SJSA1 (cell line): ENCODE measurements around the gene RAB10. TPM values are rescaled to one million over a fixed set of nuclear protein-coding genes. Genes with fewer than 3 reads are reported as not detected.
"Not testable (repeated sequence)": the region's sequence is repeated elsewhere in the genome, so short reads cannot be mapped to it uniquely, and the experiment has no call there.

Source experiments
- DNase-seq, 2 experiments: peaks; one replicate each; pipeline ENCODE4 v3.0.0-alpha.2; 2015 to 2020; ENCODE audit warnings: low spot score in 2 of 2, low read depth in 1 of 2
- H3K27ac ChIP-seq: fragments of 250-450 bp; sonication (Bioruptor Pico); 2 replicates; pipeline ENCODE4 v1.5.1; 2020; ENCODE audit warnings: mild to moderate bottlenecking, moderate library complexity
- H3K27me3 ChIP-seq: fragments of 250-450 bp; sonication (Bioruptor Pico); replicated peaks from 2 replicates; pipeline ENCODE4 v1.5.1; 2020; ENCODE audit warnings: mild to moderate bottlenecking, moderate library complexity
- H3K36me3 ChIP-seq: fragments of 250-450 bp; sonication (Bioruptor Pico); 2 replicates; pipeline ENCODE4 v1.5.1; 2020; ENCODE audit warnings: mild to moderate bottlenecking
- H3K4me1 ChIP-seq: fragments of 250-450 bp; sonication (Bioruptor Pico); replicated peaks from 2 replicates; pipeline ENCODE4 v1.6.1; 2021; ENCODE audit warnings: mild to moderate bottlenecking
- H3K4me3 ChIP-seq: fragments of 250-450 bp; sonication (Bioruptor Pico); 2 replicates; pipeline ENCODE4 v1.5.1; 2020; ENCODE audit warnings: mild to moderate bottlenecking
- H3K9me3 ChIP-seq: fragments of 250-450 bp; sonication (Bioruptor Pico); replicated peaks from 2 replicates; pipeline ENCODE4 v1.5.1; 2020; ENCODE audit warnings: mild to moderate bottlenecking
- total RNA-seq: library from RNA; depleted of rRNA; stranded (reverse); fragments of >200 nt; shearing (Covaris generic); gene quantifications from 2 replicates; pipeline ENCODE4 v1.2.3, GENCODE V29; 2014

Gene RAB10
- total RNA-seq, 1 experiment from 2014 or later = 92.7 TPM

DNA sequence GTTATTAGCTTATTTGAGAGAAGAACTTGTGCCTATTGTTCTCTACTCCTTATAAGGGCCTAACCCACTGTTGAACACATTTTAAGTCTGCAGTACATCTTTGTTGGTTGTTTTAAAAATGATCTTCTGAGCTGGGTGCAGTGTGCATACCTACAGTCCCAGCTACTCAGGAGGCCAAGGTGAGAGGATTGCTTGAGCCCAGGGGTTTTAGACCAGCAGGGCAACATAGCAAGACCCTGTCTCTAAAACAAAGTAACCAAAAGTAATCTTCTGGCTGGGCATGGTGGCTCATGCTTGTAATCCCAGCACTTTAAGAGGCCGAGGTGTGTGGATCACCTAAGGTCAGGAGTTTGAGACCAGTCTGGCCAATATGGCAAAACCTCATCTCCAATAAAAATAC is 25.8 kb upstream of the RAB10 start:
- no peak overlapping the region for H3K27ac ChIP-seq

DNA sequence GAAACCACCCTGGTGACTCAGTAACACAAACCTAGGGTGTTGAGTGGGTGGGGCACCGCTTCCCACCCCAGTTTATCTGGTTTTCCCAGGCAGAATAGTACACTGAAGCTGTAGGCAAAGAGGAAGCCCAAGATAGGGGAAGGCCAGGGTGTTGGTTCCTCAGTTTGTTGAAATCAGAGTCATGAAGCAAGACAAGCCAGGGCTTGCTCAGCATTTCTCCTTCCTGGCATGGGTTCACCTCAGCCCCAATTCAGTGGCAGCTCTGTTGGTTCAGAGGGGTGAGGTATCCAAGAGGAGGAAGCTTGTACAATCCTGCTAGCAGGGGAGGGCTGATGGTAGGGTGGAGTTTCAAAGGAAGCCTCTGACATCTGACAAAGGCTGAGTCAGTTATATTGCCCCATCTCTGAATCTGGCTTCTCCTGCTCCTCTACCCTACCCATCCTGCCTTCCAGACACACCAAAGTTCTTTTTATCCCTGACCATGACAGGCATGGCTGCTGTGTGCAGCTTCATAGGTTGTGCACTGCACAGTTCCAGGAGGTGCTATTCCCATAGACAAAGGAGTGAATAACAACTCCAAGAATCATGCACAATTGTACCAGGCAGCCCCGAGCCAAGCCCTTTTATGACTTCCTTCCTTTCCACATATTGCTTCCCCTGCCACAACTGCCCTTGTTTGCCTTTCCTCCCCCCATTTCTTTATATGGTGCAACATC is 24.9 kb upstream of the RAB10 start:
- Histone ChIP-seq H3K27ac (no peak overlapping the region), H3K36me3 (no peaks in the 10 kb centered on the region), H3K4me1 (peaks cover 16% of the 10 kb centered on the region), H3K27me3 (no peaks in the 10 kb centered on the region), H3K9me3 (no peaks in the 10 kb centered on the region), H3K4me3 (no peak overlapping the region)
- DNase-seq = no peak

More for the DNA sequence above, 25.8 kb upstream of the RAB10 start:
- H3K4me1 ChIP-seq = peaks cover 16% of the 10 kb centered on the region
- no peaks in the 10 kb centered on the region for H3K27me3 ChIP-seq
- H3K9me3 ChIP-seq = no peaks in the 10 kb centered on the region
- no peak for DNase-seq
- H3K36me3 ChIP-seq = no peaks in the 10 kb centered on the region
- no peak overlapping the region for H3K4me3 ChIP-seq

DNA sequence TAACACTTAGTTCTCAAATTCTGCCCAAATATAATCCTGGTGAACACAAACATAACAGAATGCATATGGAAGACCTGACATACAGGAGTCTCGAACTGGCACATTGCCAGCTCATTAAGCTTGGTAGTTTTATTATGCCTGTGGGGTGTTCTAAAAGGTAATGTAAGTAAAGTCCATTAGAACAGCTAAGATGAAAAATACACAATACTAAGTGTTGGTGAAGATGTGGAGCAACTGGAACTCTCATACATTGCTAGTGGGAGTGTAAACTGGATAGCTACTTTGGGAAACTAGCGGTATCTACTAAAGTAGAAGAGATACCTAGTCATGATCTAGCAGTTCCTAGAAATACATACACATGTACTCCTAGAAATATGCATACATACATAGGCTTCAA is 24.3 kb upstream of the RAB10 start:
- H3K27ac ChIP-seq = no peak overlapping the region
- no peaks in the 10 kb centered on the region for H3K9me3 ChIP-seq
- no peak for DNase-seq

DNA sequence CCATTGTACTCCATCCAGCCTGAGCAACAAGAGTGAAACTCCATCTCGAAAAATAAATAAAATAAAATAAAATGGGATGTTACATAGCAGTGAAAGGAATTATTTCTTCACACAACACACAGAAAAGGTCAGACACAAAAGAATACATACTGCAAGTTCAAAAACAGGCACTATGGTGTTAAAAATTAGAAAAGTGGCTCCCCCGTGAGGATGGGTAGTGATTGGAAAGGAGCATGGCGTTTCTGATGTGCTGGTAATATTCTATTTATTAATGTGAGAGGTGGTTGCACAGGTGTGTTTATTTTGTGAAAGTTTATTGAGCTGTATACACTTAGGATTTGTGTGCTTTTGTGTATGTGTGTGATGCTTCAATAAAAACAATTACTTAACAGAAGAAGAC is 22.9 kb upstream of the RAB10 start:
- no peaks in the 10 kb centered on the region for H3K9me3 ChIP-seq
- no peaks in the 10 kb centered on the region for H3K27me3 ChIP-seq
- no peak overlapping the region for H3K4me3 ChIP-seq
- no peak overlapping the region for H3K27ac ChIP-seq
- peaks cover 16% of the 10 kb centered on the region for H3K4me1 ChIP-seq
- H3K36me3 ChIP-seq = no peaks in the 10 kb centered on the region
- no peak for DNase-seq

More for the DNA sequence above, 24.3 kb upstream of the RAB10 start:
- Histone ChIP-seq H3K4me3 (no peak overlapping the region), H3K36me3 (no peaks in the 10 kb centered on the region), H3K27me3 (no peaks in the 10 kb centered on the region), H3K4me1 (peaks cover 16% of the 10 kb centered on the region)

DNA sequence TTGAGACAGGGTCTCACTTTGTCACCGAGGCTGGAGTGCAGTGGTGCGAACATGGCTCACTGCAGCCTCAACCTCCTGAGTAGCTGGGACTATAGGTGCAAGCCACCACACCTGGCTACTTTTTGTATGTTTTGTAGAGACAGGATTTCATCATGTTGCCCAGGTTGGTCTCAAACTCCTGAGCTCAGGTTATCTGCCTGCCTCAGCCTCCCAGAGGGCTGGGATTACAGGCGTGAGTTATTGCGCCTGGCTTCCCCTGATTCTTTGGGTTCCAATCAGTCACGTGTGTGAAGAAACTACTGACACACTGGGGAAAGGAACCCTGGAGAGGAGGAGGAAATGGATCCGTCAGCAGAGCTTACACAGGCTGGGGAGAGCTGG is 22.3 kb upstream of the RAB10 start:
- no peak for DNase-seq
- no peak overlapping the region for H3K4me3 ChIP-seq
- no peaks in the 10 kb centered on the region for H3K27me3 ChIP-seq
- no peaks in the 10 kb centered on the region for H3K9me3 ChIP-seq
- peaks cover 16% of the 10 kb centered on the region for H3K4me1 ChIP-seq
- H3K36me3 ChIP-seq = no peaks in the 10 kb centered on the region
- no peak overlapping the region for H3K27ac ChIP-seq

DNA sequence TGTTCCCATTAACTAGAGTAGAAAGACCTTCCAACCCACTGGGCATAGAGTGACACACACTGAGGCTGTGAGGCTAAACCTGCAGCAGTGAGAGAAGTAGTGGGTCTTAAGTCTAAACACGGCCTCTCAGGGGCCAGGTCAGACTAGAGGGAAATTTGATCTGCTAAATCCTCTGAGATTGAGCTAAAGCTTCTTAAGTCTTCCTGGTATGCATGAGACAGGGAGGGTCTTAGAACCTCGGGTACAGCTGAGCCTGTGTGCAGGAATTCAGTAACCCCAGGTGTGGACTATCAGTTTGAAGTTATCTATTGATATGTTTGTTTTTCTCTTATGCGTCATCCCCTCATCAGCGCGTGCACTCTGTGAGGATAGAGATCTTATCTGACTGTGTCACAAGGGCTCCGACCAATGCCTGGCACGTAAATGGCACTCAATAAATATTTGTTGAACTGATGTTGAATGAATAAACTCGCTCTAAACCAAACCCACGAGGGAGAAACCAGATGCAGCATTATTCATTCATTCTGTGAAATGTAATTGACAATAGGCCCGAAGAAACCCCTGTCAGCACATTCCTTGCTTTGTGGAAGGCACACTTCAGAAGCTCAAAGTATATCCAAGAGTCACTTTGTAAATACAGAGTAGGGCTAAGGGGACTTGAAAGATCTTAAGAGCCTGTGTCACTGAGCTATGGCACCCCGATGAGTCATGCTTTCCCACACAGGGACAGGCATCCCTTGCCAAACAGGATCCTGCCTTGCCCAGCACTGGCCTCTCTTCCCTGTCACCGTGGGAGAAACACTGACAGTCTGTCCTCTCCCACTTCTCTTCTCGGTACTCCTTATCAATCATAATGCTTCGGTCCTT is 21.7 kb upstream of the RAB10 start:
- peak; percentile 86 to 87 for DNase-seq
- peaks cover 16% of the 10 kb centered on the region for H3K4me1 ChIP-seq
- H3K27ac ChIP-seq = peak overlapping the region; percentile 42
- H3K27me3 ChIP-seq = no peaks in the 10 kb centered on the region
- no peaks in the 10 kb centered on the region for H3K9me3 ChIP-seq
- no peaks in the 10 kb centered on the region for H3K36me3 ChIP-seq
- no peak overlapping the region for H3K4me3 ChIP-seq

DNA sequence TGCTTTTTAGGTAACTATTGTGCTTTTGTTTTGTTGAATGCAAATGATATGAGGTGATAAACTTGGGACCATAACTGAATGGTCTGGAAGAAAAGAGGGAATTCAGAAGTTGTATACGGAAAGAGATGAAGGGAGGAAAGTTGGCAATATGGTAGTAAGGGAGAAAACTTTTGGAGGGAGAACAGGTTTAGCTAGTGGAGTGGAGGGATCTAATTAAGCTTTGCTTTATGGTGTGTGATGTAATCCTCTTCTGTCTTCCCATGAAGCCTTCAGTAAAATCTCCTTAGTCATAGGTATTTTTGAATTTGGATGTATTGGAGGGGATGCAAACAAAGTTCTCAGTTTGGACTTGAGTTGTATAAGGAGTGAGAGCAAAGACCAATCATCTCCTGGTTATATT is 20.2 kb upstream of the RAB10 start:
- Histone ChIP-seq H3K27me3 (no peaks in the 10 kb centered on the region), H3K9me3 (no peaks in the 10 kb centered on the region), H3K36me3 (no peaks in the 10 kb centered on the region), H3K4me3 (no peak overlapping the region), H3K4me1 (peaks cover 19% of the 10 kb centered on the region), H3K27ac (no peak overlapping the region)
- DNase-seq = no peak

DNA sequence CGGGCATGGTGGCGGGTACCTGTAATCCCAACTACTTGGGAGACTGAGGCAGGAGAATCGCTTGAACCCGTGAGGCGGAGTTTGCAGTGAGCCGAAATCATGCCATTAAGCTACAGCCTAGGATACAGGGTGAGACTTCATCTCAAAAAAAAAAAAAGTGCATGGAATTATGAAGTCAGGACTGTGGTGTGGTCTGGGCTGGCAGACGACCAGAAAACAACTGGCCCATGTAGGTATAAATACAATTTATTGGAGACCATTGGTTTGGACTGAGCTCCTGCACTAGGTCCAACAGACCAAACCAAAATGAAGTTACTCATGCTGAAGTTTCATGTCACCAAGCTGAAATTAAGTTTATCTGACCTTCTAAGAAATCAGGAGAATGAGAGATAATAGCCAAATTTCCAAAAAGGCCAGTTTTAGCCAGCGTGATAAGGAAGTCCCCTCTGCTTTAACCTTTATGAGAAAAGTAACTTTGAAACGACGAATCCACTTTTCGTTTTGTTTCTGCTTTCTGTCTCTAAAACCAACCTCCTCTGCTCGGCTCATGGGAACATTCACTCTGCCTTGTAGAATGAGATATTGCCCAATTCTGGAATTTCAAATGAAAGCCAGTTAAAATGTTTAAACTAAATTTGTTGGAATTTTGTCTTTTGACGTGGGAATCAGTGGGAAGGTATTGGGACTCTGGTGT is 17.7 kb upstream of the RAB10 start:
- Histone ChIP-seq H3K36me3 (no peaks in the 10 kb centered on the region), H3K4me3 (no peak overlapping the region), H3K9me3 (no peaks in the 10 kb centered on the region), H3K4me1 (peaks cover 19% of the 10 kb centered on the region), H3K27me3 (no peaks in the 10 kb centered on the region), H3K27ac (no peak overlapping the region)
- no peak for DNase-seq

DNA sequence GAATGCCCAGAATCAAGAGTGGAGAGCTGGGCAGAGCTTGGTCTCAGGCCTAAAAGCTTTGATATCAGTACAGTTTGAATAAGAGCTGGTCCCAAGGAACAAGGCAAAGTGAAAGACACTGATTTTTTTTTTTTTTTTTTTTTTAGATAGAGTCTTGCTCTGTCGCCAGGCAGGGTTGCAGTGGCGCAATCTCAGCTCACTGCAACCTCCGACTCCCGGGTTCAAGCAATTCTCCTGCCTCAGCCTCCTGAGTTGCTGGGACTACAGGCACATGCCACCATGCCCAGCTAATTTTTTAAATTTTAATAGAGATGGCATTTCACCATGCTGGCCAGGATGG is 17.2 kb upstream of the RAB10 start:
- not testable (repeated sequence) for H3K9me3 ChIP-seq, H3K36me3 ChIP-seq, H3K27ac ChIP-seq, DNase-seq, H3K27me3 ChIP-seq, H3K4me3 ChIP-seq
- peaks cover 17% of the 10 kb centered on the region for H3K4me1 ChIP-seq

DNA sequence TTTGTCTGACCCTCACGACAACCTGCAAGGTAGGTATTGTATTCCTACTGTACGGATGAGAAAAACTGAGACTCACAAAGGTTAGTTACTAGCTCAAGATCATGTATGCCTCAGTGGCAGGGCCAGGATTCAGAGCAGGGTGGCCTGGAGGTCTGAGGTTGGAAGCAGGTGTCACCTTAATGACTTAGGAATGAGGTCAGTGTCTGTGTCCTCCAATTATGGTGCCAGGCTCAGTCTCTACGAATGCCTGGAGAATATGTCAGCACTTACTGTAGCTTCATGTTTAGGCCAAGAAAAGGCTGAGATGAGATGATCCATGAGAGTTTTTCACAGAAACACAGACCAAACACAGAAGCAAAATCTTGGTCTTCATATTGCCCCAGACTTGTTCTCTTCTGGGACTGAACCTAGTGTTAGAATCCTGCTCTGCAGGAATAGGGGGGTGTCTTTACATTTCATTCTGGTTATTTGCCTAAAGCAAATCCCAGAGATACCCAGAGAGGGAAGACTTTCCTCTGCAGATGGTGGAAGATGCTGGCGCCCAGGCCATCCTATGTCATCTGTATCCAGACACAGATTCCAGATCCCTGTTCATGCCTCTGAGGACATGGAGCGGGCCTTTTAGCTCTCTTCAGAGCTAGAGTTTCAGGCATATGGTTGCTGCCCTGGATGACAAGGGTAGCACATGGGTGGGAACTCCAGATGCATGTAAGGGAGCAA is 16.3 kb upstream of the RAB10 start:
- DNase-seq = no peak

DNA sequence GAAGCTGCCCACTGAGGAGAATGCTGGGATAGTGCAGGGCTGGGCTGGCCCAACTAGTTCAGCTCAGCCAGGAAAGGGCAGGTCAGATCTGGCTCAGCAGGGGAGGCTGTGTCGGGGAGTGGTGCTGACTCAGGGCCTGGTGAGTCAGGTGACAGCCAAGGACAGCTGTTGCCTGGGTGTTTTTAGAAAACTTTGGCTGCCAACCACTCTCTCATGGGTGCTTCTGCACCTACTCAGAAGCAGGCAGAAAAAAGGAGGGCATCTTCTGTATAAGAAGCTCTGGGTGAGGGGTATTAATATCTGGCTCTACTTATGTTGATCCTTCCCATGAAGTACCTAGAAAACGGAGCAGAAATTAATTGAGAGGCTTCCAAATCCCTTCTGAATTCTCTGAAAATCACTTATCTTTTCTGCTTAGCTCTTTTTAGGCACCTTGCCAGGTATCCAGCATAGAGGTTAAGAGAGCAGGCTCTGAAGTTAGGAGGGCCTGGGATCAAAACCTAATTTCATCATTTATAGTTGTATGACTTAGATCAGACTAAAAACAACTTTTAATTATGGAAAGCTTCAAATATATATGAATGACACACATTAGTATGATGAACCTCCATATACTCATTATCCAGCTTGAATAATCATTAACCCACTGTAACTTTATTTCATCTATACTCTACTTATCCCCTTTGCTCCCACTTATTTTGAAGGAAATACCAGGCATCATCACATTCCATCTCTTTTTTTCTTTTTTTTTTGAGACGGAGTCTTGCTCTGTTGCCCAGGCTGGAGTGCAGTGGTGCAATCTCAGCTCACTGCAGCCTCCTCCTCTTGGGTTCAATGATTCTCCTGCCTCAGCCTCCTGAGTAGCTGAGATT is 15.5 kb upstream of the RAB10 start:
- Histone ChIP-seq H3K36me3 (no peaks in the 10 kb centered on the region), H3K27me3 (no peaks in the 10 kb centered on the region), H3K27ac (no peak overlapping the region), H3K4me1 (0 out of 2 replicates have a peak, but pooled peaks cover 4% of the 10 kb centered on the region), H3K9me3 (no peaks in the 10 kb centered on the region), H3K4me3 (no peak overlapping the region)
- peak in 1 of 2 experiments; percentile 63 for DNase-seq

More for the DNA sequence above, 16.3 kb upstream of the RAB10 start:
- Histone ChIP-seq H3K27ac (no peak overlapping the region), H3K36me3 (no peaks in the 10 kb centered on the region), H3K9me3 (no peaks in the 10 kb centered on the region), H3K27me3 (no peaks in the 10 kb centered on the region), H3K4me3 (no peak overlapping the region), H3K4me1 (peaks cover 8% of the 10 kb centered on the region)

DNA sequence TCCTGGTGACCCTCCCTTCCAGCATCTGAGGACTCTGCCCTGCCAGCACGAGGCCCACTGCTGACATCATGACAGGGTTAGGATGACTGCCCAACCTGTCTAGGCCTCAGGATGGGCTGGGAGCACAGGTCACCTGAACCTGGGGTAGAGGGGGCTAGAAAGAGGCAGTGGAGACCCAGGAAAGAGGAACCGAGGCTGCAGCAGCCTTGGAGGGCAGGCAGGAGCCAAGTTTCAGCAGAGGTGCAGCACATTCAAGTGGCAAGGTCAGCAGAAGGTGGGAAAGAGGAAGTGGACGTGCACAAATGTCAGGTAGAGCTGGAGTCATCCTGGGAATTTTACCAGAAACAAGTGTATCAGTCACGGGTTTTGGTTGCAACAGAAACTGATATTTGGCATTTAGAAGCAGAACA is 13.6 kb upstream of the RAB10 start:
- 0 out of 2 replicates have a peak, but pooled peaks cover 4% of the 10 kb centered on the region for H3K4me1 ChIP-seq
- H3K9me3 ChIP-seq = no peaks in the 10 kb centered on the region
- DNase-seq = no peak
- H3K27me3 ChIP-seq = no peaks in the 10 kb centered on the region
- no peaks in the 10 kb centered on the region for H3K36me3 ChIP-seq
- no peak overlapping the region for H3K4me3 ChIP-seq
- H3K27ac ChIP-seq = no peak overlapping the region

DNA sequence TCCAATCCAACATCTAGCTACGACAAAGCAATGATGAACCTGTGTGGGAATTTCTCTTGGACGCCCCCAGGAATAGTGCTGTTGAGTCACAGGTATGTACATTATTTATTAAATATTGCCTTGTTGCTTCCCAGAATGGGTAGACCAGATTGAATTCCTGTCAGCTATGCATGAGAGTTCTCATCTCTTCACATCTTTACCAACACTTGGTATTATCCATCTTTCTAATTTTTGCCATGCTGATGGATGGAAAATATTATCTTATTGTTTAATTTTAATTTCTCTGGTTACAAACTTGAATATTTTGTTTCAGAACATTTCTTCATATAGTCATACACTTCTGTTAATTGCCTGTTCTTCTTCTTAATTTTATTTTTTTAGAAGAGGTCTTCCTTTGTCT is 9.6 kb upstream of the RAB10 start:
- H3K27me3 ChIP-seq = no peaks in the 10 kb centered on the region
- H3K4me1 ChIP-seq = no peaks in the 10 kb centered on the region
- no peaks in the 10 kb centered on the region for H3K9me3 ChIP-seq
- no peaks in the 10 kb centered on the region for H3K36me3 ChIP-seq
- DNase-seq = no peak
- no peak overlapping the region for H3K27ac ChIP-seq
- H3K4me3 ChIP-seq = no peak overlapping the region
